ENCODE measurements around the gene TMEM158.

Gene TMEM158

DNA sequence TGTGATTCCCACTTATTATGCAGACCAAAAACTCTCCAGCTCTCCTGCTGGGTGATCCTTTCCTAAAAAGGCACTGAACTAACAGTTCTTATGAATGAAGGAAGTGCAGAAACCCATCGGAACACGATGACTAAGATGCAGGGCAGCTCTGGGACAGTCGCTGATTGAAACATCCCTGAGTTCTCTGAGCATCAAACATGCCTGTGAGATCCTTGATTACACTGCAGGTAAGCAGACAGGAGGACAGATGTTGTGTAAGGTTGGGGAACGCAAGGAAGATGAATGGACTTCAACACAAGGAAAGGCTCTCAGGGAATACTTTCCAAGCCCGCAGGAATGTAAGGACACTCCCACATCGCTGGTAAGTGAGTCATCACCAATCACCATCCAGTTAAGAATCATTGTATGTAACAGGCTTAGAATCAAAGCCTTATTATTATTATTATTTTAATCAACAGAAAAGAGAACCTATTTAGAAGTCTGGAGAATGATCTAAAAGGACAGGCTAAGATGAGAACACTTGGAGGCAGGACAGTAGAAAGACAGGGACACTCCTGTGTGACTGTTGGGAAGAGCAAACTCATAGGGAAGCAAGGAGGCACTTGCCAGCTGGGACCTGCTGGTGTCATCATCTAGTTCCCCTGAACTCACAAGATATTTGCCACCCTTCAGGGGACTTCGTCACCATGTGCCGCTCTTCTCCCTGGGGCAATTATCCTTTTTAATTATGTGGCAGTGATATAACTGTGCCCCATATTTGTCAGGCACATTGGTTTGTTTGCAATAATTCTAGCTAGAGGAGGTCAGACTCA lies 26.0 kb downstream of the TMEM158 start:
- DNase-seq (ENCODE audit: low read depth in 3 of 3) = no peak

DNA sequence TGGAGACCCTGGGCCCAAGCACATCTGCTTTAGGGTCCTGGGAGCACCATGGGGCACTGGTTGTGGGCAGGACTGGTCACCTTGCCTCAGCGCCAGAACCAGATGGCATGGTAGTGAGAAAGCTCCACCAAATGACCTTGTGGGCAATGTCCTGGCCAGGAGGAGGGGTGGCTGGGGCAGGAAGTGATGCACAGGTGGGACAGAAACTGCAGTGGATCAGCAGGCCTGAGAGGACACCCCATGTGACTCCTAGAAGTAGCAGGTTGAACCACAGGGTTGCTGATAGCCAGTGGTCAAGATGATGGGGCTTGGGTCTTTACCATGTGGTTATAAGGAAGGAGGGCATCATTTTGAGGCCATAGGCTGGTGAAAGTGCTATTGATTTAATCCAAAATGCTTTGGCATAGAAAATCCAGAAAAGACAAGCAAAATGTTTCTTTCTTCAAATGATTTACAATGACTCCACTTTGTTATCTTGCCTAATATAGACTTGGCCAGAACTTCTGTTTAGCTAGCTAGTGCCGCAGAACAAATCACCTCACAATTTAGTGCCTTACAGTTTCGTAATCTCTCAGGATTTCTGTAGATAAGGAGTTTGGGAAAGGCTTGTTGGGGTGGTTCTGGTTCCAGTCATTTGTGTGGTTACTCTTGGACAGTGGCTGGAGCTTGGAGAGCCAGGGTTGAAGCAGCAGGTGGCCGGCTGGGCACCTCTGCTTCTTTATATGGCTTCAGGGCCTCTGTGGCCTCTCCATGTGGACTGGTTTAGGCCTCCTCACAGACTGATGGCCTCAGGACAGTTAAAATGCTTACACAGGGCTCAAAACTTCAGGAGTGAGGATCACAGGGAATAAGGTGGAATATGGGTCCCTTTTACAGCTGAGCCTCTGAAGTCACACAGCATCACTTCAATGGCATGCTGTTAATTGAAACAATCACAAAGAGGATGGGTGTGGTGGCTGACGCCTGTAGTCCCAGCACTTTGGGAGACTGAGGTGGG lies 27.5 kb downstream of the TMEM158 start:
- no peak for DNase-seq (ENCODE audit: low read depth in 3 of 3)

DNA sequence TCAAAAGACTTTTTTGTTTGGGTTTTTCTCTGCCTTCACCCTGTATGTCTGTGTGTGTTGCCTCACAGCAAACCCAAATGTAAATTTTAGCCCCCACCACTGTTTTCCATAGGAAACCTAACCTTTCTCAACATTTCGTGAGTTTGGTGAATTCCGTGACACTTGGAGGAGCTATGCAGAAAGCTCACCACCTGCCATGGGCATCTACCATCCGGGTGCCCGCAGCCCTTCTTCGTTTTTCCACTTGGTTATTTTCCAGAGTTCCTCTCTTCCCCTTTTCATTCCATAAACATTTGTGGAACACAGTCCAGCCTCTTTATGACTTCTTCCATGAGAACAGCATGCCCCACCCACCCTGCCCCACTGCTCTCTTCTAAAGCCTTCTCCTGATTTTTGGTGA lies 31.3 kb downstream of the TMEM158 start:
- no peak for DNase-seq (ENCODE audit: low read depth in 3 of 3)

DNA sequence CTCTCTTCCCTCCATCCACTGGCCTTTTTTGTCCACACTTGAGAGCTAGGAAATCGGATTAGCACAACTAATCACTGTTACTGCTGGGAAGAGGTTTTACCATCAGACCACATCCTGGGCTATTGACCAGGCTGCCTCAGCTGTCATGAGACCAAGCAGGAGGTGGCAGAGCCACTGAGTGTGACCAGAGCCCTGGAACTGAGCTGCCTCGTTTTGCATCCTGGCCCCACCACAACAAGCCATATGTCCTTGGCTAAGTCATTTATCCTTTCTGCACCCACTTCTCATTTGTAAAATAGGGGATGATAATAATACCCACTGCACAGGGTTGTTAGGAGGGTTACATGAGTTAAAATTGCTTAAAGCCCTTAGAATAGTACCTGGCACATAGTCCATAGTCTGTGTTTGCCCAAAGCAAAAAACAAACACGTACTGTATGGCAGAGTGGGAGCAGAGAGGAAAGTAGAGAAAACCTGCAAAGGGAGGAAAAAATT lies 34.1 kb downstream of the TMEM158 start:
- DNase-seq (ENCODE audit: low read depth in 3 of 3) = no peak

DNA sequence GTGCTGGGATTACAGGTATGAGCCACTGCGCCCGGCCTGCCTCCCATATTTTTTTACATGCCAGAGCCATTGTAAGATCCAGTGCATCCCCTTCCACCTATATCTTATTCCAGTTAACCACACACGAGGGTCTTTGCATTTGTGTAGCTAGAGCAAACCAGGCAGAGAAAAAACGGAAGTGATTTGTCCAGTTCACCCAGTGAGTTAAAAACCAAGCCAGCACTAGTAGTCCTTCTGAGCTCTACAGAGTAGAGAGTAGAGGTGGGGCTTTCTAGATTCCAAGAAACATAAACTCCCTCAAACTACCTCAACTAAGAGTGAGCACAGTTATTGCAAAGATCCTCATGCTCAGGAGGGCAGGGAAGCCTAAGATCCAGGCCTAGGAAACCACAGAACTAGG lies 34.7 kb downstream of the TMEM158 start:
- no peak for DNase-seq (ENCODE audit: low read depth in 3 of 3)

DNA sequence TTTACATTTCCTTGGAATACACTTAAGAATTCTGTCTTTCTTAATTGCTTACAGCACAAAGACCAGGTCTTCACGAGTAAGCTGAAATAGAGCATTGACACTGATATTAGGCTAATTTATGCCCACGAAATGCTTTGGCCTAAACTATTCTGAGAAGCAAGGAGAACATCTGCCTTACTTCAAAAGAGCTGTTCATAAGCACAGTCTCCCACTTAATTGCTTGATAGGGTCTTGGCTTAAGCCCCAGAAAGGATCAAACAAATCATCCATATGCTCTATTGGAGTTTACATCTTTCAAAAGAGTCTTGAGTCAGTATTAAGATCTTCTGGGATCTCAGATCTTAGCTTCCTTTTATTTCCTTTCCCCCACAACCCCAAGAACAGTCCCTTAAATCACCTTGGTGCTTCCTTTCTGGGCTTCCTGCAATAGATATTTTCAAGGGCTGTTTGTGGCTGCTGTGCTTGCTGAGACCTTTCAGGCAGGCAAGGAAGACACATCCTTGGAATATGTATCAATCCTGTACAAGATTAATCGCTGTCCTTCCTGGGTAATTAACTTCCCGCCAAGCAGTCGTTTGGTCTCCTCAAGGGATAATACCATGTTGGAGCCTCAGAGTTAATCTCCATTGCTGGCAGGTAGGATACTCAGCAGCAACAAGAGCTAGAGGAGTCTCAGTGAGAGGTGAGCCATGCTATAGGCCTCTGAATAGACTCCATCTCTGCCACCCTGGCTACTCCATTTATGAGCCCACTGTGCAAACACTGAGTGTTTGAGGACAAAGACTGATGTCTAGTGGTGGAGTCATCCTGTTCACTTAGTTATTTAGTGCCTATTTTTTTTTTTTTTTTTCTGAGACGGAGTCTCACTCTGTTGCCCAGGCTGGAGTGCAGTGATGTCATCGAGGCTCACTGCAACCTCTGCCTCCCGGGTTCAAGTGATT lies 37.1 kb downstream of the TMEM158 start:
- DNase-seq (ENCODE audit: low read depth in 3 of 3) = no peak

DNA sequence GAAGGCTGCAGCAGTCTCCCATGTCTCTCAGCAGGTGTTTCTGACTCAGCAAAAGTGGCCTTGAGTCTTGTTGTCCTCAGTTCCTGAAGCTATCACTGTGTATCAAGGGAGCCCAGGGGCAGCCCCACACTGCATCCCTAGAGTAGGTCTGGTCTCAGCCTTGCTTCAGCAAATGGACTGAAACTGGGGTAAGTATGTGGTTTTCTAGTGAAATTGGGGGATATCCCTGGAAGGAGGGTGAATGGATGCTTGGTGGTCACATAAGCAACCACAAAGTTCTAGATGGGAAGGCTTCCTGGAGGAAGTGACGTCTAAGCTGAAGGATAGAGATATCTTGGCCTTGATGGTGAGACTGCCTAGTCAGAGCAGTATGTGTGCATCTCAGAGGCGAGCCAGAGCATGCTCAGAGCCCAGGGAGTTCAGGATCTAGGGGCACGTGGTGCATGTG lies 38.4 kb downstream of the TMEM158 start:
- DNase-seq (ENCODE audit: low read depth in 3 of 3) = no peak

DNA sequence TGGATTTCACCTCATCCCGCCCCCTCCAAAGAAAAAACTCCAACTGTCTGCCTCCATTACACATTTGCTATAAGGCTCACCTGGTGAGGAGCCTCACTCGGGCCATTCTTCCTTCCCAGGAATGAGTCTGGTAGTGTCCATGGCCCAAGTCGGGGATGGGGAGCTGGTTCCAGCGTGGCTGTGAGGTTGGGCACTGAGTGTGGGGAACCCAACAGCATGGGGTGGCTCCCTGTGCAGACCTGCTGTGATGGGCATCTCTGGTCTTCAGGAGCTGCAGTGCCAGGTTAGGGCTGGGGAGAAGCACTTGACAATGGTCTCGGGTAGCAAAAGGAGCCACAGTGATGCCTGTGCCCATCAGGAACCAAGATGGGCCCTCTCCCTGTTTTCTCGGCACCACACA lies 39.2 kb downstream of the TMEM158 start:
- DNase-seq (ENCODE audit: low read depth in 3 of 3) = no peak

DNA sequence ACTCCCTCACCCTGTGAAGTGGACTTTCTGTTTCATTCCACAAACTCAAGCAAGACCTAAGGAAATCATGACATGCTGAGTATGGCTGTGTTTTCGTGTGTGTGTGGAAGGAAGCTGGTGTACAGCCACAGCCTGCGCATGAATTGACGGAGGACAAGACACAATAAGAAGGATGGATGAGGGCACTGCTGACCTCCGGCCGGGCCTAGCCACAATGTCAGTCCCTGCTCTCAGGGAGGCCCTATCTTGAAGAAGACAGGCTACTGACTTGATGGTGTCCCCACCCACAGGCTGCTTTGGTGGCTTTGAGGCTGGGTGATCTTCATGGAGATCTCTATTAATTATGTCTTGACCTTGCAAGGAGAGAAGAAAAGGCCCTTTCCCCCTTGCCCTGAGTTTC lies 40.6 kb downstream of the TMEM158 start:
- DNase-seq (ENCODE audit: low read depth in 3 of 3) = no peak

DNA sequence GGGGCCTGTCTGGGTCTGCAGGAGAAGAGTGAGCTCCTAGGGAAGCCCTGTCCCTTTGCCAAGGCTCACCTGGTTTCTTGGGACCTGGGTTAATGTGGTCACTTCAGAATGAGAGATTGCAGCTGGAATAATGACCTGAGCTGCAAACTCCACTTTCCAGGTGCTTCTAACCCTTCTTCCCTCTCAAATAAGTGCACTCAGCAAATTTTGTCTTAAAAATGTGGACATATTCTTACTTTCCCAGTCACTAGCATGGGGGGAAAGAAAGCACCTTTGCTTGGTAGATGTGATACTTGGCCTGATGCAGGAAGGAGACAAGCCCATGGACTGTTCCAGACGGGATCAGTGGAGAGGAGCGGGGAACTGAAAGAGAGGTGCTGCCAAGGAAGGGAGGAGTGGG lies 41.0 kb downstream of the TMEM158 start:
- no peak for DNase-seq (ENCODE audit: low read depth in 3 of 3)

DNA sequence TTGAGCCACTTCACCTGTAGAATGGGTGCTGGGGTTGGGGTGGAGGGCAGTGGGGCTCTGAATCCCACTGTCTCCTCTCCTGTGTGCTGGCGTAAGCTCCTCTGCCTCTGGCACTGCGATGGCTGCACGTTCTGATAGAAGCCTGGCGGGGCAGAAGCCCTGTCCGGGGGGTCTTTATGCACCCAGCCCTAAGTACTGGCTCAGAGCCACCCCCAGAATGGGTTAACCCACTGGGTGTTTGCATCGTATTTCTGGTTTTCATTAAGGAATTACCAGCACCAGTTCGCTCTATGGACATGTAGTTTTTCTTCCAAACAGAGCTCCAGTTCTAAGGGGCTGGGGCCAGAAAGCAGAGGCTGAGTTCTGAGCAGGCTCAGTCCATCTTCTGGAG lies 42.2 kb downstream of the TMEM158 start:
- DNase-seq (ENCODE audit: low read depth in 3 of 3) = no peak

DNA sequence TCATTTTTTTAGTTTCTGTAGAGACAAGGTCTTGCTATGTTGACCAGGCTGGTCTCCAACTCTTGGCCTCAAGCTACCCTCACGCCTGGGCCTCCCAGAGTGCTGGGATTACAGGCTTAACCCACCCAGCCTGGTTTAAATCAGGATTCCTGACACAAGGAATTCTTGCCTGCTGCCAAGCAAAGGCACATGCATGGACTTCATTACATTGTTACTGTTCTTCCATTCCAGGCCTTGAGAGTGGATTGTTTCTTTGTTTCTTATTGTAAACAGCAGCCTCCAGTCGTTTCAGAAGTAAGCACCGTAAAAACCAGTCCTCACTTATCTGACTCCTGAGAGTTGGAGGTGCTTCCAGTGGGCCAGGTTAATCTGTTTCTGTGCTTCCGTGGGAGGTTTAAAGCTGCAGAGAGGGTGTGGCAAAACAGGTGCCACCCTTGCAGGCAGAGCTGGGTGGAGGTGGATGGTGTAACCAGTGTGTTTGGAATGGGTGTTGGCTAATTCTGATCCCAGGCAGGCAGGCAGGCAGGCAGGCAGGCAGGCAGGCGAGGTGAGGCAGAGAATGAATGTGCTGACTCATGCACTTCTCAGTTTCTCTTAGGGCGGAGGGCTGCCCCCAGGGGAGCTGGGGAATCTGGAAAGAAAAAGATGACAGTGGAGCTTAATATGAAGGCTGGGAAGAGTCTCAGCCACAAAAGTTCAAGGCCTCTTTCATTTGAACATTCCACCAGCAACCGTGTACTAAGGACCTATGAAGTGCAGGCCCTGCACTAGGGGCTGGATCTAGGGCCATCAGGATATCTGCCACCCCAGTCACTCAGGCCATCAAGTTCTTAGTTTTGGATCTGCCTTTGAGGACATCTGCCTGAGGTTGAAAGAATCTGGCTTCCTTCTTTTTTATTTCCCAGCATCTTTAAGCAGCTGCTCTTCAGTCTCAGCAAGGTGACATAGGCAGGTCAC lies 42.9 kb downstream of the TMEM158 start:
- DNase-seq (ENCODE audit: low read depth in 3 of 3) = no peak

DNA sequence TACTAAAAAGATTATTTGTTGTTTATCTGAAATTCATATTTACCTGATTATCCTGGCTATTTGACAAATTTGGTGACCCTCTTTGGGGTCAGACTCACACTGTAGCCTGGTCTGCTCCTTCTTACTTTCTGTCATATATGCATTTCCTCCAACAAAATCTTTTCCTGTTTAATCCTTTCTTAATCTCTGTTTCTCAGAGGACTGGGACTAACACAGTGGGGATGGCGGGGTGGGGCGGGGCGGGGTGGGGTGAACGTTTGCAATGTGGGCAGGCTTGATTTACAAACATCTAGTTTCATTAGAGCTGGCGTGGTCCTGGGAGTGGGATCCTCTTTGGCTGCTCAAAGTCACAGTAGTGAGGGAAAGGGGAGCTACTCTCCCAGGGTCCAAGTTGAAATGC lies 44.6 kb downstream of the TMEM158 start:
- no peak for DNase-seq (ENCODE audit: low read depth in 3 of 3)

DNA sequence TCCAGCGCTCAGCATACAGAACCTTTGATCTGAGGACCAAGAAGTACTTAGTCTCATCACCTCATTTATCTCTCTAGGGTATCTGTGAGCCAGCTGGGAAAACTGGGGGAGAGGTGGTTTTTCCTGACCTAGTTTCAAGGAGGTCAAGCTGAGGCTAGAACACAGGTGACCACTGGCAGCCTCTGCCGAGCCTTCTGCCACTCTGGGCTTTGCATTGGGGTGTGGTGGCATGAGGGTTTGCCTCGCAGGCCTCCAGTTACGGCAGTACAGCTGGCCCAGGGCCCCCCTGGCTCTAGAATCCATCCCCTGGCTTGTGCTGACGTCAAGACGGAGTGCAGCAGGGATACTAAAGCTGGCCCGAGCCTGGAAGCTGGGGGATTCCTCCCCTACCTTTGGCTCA lies 45.2 kb downstream of the TMEM158 start:
- DNase-seq (ENCODE audit: low read depth in 3 of 3) = no peak

DNA sequence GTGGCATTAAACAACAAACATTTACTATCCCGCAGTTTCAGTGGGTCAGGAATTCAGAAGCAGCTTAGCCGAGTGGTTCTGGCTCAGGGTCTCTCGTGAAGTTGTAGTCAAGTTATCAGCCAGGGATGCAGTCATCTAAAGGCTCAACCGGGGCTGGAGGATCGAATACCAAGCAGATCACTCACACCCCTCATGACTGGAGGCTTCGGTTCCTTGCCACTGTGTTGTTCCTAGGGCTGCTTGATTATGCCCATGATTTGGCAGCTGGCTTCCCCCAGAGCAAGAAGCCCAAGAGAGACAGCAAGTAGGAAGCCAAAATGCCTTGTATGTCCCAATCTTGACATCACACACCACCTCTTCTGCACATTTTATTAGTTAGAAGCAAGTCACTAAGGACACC lies 46.0 kb downstream of the TMEM158 start:
- no peak for DNase-seq (ENCODE audit: low read depth in 3 of 3)

DNA sequence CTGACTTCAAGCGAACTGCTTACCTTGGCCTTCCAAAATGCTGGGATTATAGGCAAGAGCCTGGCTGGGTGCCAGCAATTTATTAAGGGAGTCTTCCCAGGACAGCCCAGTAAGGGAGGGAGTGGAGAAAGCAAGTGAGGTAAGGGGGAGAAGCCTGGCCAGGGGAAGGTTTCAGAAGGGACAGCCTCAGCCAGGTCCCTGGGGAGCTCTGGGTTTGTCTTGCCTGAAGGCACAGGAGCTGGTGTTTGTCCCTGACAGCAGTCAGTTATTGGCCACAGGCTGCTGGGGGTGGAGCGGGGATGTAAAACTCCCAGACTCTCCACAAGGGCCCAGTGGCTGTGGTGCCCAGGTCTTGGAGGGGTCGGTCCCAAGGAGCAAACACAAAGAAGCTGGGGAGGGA lies 46.9 kb downstream of the TMEM158 start:
- no peak for DNase-seq (ENCODE audit: low read depth in 3 of 3)

DNA sequence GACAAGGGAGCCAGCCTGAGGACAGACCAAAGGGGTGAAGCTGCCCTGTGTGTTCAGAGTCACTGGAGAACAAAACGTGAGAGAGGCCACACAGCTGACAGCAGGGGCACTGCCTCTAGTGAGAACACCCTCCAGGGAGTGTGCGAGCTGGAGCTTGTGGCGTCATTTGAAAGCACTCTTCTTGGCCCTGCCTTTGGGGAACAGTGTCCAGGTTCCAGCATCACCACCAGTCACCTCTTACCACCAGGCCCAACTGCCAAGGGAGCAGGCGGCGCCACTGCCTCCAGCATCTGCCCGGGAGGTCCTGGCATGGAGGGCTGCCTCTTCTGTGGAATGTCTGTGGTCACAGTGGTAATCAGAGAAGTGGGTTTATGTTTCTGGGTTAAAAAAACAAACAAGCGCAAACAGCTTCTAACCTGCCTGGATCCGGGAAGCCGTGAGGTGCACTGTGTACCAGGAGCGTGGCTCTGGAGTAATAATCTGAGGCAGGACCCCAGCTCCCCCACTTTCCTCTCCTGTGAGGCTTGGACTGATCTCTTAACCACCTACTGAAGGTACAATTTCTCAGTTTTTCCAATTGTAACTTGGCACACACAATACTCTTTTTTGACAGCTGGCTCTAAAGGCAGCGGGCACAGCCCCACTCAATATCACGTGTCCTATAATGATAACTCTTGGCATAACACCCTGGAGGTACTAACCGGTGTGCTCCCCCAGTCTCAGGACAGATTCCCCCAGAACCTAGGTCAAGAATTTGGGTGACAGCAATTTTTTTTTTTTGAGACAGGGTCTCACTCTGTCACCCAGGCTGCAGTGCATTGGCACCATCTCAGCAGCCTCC lies 47.7 kb downstream of the TMEM158 start:
- no peak for DNase-seq (ENCODE audit: low read depth in 3 of 3)

DNA sequence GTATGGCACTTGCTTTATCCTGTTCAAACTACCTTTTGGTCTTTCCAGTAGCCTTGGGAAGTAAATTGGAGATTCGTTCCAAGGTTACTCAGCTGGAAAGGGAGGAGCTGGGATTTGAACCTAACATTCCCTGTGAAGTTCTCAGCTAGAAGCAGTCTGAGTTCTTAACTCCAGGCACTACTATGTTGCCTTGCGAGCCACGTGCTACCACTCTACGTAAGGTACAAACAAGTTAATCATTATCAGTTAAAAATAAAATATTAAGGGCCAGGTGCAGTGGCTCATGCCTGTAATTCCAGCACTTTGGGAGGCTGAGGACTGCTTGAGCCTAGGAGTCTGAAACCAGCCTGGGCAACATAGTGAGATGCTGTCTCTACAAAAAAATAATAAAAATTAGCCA lies 49.2 kb downstream of the TMEM158 start:
- DNase-seq (ENCODE audit: low read depth in 3 of 3) = no peak
